HG03439 (cell line): ENCODE results near the gene ENPP6.
"Not testable (repeated sequence)": the region's sequence is repeated elsewhere in the genome, so short reads cannot be mapped to it uniquely, and the experiment has no call there.

Source experiments
- ATAC-seq: cut with Tn5 transposase; IDR thresholded peaks from one replicate; pipeline ENCODE4 v1.9.1; 2021; ENCODE audit warnings: mild to moderate bottlenecking, moderate library complexity; ENCODE audit not compliant: unreplicated experiment

ENPP6 gene

DNA sequence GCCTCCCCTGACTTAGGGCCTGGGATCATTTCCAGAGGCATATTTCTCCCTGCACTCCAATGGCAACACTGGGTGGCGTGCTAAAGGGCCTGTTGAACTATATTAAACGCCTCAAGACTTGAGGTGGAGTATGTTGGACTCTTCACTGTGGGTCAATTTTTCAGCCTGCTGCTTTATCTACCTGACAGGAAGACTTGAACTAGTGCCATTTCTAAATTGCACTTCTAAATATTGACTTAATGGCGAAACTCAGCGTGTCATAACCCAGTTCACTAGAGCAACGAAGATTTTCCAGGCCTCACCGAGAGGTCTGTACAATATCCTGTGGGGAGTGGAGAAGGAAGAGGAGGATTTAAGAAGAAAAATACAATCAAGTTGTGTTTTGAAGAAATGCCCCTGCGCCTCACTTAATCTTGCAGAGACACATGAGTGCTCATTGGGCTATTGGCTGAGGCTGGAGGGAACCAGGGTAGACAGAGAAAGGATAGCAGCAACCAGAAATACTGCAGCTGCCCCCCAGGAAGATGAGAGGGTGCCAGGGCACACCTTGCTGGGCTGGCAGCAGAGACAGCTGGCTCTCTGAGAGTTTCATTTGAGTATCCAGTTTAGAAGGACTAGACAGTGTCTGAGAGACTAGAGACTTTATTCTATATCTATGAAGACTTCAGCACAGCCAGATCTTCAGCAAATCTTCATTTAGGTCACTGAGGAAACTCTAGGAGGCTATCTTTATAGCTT, 67.4 kb downstream of the ENPP6 start:
- ATAC-seq: no peak

DNA sequence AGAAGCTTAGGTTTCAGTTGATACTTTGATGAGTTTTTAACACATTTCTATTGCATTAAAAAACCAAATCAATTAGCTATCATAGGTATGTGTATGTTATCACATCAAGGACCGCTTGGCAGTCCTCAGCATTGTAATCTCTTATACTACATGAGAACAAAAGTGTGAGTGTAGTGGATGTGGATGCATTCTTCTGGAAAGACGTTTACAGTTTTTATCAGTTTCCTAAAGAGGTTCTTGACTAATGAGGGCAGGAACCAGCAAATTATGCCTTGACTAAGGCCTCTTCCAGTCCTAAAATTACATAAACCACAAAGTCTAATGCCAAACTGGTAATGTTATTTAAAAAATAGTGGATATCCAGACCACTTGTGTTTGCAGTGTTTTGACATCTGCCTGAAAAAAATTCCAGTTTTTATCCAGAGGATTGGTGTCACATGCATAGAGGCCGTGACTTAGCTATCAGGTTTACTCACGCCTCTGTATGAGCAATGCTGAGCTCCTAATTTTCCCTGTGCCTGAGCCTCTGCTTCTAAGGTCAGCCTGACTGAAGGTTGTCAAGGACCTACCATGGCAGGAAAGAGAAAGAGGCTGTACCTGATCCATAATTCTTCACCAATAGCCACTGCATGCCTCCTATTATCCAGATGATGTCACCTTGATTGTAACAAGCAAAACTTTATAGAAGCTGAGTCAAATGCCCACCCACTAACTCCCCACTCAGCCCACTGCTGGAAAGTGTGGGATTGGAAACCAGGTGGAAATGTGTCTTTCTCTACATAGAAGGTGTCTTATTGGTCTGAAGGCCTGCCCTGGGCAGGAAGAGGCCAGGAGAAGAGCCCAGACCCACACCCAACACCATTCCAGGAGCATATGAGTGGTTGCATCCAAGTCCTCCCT, 68.7 kb downstream of the ENPP6 start:
- ATAC-seq: no peak

DNA sequence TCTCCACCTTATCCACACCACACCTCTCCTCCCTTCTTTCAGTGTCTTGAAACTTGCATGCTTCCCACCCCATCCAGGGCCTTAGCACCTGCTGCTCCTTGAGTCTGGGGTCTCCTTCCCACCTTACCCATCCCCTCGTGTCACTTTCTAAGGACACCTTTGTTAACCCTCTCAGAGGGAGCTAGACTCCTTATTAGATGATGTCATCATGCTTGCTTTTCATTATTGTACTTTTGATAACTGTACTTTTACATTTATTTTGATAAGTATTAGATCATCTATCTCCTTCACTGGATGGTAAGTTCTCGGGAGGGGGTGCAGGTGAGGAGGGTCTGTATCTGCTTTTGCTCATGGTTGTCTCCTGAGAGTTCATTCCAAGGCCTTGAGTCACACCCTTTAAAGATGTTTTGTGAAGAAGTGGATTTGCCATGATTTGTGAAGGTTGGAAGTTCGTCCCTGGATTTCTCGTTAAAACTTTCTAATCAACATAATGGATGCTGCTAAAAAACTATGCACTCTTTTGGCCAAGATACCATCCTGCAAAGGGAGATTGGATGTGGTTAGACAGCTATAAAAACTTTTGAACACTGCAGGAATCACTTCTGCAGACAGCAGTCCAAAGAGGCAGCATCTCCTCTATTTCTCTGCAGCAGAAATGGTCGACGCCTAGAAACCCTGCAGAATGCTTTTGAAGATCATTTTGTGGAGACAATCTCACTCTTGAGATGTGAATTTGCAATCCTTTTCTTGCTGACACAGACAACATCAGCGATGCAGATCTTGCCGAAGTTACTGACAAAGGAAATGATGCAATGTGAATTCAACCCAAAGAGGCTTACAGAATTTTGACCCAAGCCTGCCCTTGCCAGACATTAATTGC, 69.6 kb downstream of the ENPP6 start:
- no peak for ATAC-seq

DNA sequence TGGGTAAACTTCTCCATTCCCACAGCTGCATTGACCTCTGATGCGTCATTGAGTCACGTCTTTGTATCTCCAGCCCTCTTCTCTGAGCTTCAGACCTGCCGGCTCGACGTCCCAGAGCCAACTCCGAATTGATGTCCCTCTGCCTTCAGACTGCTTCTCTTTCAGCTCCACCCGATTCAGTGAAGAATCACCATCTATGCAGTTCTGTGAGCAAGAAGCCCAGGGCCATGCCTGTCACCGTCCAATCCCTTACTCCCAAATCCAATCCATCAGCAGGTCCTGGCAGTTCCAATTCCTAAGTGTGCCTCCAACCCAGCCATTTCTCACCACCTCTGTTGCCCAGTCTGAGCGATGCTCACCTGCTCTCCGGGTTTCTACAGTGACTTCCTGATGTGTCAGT, 70.7 kb downstream of the ENPP6 start:
- ATAC-seq: no peak

DNA sequence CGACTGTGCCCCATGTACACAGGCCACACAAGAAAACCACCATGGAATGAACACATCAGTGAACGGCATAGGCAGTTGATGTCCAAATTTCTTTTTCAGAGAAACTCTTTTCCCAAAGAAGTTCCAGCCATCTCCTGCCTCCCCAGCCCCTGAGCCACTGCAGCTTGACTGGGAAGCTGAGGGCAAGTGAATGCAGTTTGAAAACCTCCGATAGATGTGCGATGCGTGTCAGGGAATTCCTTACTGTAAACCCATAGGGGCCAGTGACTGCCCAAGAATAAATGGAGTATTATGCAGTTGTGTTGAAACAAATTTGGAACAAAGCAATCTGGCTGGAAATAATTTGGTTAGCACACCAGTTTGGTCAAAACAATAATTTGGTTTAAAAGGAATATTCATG, 72.1 kb downstream of the ENPP6 start:
- no peak for ATAC-seq

DNA sequence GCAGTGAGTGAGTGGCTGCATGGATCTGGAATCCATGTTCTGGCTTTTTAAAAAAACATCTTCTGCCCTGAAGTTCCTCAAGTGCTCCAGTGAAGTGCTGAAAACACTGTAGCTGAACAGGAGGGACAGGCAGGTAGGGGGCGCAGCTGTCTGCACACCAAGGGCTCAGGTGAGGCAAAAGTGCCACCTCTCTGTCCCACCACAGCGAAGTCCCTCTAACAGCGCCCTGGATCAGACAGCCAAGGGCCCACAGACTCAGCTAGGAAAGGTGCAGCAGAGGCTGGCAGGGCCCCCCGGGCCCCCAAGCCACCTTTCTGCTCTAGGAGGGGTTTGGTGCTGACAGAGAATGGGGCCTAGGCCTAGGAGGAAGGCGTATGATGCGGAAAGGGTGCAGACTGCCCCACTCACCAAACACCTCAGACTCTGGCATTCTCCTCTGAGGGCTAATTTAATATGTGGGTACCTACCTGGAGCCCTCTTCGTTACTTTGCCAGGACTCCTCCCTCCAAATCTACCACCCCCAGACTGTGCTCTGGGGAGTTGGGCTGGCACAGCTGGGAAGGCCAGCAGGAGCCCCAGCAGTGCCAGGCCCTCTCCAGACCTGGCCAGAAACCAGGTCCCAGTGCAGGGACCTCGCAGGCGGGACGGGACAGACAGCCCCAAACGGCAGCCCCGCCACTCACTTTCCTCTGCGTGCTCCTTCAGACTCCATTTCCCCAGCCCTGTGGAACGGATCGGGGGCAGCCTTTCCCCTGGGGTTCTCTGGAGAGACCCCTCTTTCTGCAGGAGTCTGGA, 73.7 kb downstream of the ENPP6 start:
- ATAC-seq: no peak

DNA sequence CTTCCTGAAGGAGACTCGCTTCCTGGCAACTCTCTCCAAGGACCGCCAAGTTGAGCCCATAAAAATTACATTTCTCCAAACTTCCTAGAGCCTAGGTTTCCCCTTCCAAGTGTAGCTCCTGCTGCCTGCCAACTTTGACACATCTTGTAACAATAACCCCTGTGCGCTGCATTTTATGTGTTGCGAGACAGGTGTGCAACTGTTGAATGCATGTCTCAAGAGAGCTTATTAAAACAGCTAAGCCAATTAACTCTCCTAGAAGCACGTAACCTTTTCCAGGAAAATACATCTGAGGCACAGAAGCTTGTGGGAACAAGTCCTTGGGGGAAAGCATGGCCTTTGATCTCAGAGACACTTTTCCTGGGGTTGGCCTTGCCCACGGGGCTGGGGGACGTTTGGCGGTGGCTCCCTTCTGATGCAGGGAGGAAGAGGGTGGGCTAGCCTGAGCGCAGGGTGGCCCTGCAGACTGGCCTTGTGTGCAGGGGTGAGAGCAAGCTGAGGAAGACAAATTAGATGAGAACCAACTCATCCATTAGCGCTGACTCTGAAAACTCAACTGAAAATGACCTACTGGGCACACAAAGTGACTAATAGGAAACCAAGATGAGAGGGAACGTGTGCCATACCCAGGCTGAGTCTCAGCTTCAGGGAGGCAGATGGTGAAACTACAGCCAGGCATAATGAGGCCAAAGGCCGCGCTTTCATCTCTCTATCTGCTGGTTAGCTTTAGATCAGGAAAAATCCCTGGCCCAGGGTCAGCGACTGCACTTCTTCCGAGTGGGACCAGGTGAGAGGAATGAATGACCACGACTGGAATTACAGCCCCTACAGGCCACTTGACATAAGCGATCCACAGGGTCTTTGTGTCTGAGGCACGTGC, 75.3 kb downstream of the ENPP6 start:
- no peak for ATAC-seq

DNA sequence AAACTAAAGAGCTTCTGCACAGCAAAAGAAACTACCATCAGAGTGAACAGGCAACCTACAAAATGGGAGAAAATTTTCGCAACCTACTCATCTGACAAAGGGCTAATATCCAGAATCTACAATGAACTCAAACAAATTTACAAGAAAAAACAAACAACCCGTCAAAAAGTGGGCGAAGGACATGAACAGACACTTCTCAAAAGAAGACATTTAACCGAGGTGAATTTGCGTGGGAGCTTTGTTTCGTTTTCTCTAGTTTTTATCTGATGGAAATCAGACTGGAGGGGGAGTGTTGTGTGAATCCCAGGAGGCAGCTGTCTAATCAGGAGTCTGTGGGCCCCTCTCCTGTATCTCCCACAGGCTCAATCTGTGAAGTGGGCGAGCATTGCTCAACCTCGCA, 76.8 kb downstream of the ENPP6 start:
- ATAC-seq: not testable (repeated sequence)

DNA sequence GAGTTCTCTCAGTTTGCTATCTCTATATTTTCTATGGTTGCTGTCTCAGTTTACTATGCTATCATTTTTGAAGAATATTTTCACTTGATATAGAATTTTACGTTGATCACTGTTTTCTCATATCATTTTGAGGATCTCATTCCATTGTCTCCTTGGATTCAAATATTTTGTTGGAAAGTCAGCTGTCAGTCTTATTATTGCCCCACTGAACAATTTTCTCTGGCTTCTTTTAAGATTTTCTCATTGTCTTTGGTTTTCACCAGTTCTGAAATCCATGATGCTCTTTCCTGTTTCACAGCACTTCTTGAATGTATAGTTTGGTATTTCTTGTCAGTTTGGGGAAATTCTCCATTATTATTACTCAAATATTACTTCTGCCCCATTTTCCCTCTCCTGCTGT, 81.1 kb downstream of the ENPP6 start:
- ATAC-seq: no peak

DNA sequence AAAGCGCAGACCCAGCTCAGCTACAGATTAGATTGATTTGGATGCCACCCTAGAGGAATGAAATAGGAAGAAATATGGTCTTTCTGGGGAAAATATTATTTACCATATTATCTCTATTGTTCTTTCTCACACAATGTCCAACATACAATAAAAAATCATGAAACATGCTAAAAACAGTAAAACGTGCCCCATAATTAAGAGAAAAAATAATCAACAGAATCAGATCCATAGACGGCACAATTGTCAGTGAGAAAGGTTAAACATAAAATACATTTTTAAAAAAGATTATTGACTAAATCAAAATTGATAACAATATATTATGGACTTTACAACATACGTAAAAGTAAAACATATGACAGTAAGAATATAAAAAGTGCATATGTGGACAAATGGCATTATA, 90.9 kb downstream of the ENPP6 start:
- ATAC-seq: no peak

DNA sequence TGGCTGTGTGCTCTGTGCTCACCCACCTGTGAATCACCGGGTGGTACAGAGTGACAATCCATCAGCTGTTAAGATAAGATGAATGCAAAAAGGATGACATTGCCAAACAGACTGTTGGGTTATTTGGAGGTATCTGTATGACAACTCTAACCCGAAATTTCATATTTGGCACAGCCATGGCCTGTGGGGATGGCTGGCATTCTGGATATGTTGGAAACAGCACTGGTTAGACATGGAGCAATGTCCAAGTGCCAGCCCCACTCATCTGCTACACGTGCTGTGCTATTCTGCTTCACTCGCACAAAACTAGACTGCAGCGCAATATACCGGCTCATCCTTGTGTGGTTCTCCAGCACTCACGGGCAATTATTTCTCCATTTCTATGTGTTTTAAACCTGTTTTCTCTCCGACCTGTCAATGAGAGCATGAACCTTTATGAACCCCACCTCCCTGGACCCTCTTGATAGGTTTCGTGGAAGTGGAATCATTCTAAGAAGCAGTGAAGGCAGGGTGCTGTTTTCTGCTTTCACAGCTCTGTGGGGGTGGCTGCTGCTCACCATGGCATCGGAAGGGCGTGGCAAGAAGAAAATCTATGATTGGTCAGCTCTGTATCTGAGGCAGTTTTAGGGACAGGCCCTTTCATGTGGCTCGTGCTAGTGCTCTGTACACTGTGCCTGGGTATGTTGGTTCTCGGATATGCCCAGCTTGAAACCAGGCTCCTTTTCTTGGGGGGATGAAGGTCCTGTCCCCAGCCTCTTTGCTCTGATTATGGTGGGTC, 94.9 kb downstream of the ENPP6 start:
- ATAC-seq: no peak

DNA sequence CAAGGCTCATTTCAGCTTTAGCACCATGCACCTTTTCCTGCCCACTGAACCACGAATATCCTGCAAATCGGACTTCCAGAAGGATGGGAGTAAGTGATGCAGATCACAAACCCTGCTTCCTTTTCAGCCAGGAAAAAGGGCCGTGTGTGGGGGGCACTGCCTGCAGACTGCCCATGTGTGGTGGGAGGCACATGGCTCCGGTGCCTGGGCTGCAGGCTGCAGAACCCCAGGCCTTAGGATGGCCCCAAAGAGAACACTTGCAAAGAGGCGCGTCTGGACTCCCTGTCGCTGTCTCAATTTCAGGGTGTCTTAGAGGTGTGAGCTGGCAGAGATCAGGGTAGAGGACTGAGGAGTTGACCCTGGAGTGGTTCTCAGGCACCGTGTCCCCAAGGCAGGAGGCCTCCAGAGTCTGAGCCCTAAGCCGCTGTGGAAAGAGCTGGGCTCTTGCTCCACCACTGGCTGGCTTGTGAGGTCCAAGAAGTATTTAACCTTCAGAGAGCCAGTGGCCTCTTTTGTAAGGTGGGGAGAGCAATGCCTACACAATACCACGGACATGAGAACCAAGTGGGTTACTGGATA, 97.0 kb downstream of the ENPP6 start:
- no peak for ATAC-seq

DNA sequence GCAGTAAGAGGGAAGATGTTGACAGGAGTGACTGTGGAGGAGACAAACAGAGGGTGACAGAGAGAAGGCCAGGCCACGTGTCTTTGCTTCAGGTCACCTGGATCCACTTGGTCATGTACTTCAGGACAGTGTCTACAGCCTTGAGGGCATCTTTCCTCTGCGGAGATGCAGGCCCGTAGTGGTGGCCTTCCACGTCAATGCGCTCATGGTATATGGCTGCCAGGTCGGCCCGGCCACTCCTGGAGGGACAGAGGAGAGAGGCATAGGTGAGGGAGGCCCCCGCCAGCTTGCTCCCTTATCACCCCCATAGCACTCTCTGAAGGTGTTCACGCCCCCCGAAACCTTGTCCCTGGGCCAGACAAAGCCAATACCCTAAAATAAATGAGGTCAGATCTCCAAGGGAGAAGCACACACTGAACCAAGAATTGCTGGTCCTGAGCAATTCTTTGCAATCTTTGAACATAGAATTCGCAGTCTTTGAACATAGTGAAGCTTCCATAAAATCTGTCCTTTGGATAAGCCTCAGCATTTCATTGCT, 99.9 kb downstream of the ENPP6 start:
- no peak for ATAC-seq

DNA sequence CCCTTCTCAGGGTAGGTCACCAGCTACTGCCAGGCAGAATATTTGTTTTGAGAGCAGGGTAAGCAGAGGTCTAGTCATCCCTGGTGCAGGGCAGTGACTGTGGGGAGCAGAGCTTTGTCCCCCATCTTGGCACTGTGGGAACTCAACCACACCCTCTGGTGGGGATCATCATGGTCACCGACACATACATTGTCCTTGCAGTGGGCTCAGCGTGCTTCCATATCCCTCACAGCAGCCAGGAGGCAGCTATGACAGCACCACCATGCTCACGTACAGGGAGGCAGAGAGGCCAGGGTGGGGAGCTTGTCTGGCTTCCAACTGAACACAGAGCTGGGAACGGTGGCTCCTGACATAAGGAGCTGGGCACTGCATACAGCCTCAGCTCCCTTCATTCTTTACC, 102.3 kb downstream of the ENPP6 start:
- no peak for ATAC-seq

DNA sequence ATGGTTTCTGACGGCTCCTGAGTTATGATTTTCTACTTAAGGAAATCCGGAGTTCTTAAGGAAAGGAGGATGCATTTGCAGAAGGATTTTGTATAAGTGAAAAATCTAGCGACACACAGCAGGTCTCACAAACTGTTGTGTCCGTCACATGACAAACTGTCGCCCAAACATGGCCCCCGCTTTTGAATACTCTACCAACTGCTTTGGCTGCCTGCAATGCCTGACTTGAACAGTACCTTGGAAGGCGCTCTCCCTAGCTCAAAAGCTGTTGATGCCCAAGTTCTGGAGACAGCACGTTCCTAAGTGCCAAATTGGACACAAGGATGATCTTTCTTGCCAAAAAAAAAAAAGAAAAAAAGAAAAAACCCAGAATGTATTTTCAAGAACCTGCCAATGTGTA, 103.2 kb downstream of the ENPP6 start:
- ATAC-seq: no peak

DNA sequence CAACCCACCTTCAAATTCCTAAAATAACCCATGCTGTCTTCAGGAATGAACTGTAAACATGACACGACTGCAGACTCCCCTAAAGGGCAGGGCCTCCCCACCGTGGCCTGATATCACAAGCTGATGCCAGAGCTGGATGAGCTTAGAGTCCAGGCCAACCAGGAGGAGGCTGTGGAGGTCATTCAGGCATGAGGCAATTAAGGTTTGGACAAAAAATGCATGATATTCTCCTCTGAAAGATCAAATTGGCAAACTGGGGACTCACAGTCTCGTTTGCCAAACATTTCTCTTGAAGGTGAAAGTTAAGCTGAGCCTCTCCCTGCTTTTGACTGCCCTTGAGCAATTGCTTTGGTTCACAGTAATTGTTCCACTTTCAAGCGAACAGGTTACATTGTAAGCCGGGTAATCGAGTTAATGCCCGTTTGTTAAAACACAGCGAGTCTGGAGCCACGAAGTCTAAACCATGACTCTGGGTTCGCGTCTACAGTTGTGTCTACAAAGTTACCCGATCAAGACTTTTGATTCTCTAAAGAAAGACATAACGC, 105.6 kb downstream of the ENPP6 start:
- no peak for ATAC-seq

DNA sequence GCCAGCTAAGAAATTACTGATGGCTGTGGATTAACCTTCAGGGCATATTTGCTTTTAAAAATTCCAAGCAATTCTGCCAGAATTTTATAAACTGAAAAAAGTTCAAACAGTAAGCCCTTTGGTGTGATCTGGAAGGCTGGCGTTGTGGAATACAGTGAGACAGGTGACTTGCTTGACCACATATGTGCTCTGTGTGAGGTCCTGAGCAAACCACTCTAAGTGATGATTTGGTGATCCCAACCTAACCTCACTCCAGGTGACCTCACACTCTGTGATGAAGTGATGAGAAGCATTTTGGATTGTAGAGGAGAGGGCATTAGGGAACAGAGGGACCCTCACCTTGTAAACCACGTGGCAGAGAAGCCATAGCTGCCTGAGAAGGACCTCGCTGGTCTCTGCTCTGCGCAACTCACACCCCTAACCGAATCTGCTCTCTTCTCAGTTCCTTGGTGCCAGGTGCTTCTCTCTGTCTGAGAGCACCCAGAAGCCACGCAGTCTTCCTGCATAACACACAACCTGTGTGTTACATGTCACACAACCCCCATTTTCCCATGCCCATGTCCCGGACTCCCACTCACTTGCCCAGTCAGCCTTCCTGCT, 106.3 kb downstream of the ENPP6 start:
- ATAC-seq: no peak
